Spleen (tissue), 11 donors: ENCODE data around the gene PPP1R14B. TPM values are rescaled to one million over a fixed set of nuclear protein-coding genes. Genes with fewer than 3 reads are reported as not detected.

Experiments used
- DNase-seq: peaks from one replicate; pipeline ENCODE4 v3.0.0-alpha.2; 2020
- H3K27ac ChIP-seq, 8 donors: fragments of 200-600 bp; sonication (generic) in 7 of 8; 1 replicate in 4 of 8; 2 replicates in 4 of 8; pipeline versions ENCODE4 v1.5.0 to v1.8.0; 2016 to 2021; ENCODE audit warnings: inconsistent platforms in 4 of 8, mild to moderate bottlenecking in 4 of 8, moderate library complexity in 1 of 8
- H3K27me3 ChIP-seq, 7 donors: fragments of 200-600 bp; sonication (generic) in 6 of 7; replicated peaks in 1 of 7; 1 replicate in 4 of 7; 2 replicates in 3 of 7; pipeline versions ENCODE4 v1.5.0 to v1.8.0; 2016 to 2021; ENCODE audit warnings: inconsistent platforms in 3 of 7, mild to moderate bottlenecking in 1 of 7
- H3K36me3 ChIP-seq, 6 donors: fragments of 200-600 bp; sonication (generic) in 5 of 6; 1 replicate in 4 of 6; 2 replicates in 2 of 6; pipeline versions ENCODE4 v1.5.0 to v1.8.0; 2016 to 2021; ENCODE audit warnings: inconsistent platforms in 2 of 6
- H3K4me1 ChIP-seq, 6 donors: fragments of 200-600 bp; sonication (generic) in 5 of 6; 1 replicate in 3 of 6; 2 replicates in 3 of 6; pipeline versions ENCODE4 v1.5.0 to v1.8.0; 2016 to 2021; ENCODE audit warnings: inconsistent platforms in 3 of 6
- H3K4me3 ChIP-seq, 8 donors: fragments of 200-600 bp; sonication (generic) in 7 of 8; 1 replicate in 4 of 8; 2 replicates in 4 of 8; pipeline versions ENCODE4 v1.5.0 to v1.8.0; 2016 to 2021; ENCODE audit warnings: inconsistent platforms in 4 of 8, mild to moderate bottlenecking in 4 of 8, moderate library complexity in 2 of 8
- H3K9me3 ChIP-seq, 8 donors: fragments of 200-600 bp; sonication (generic) in 7 of 8; 1 replicate in 4 of 8; 2 replicates in 4 of 8; pipeline versions ENCODE4 v1.5.0 to v1.8.0; 2016 to 2021; ENCODE audit warnings: inconsistent platforms in 4 of 8
- CTCF ChIP-seq, 11 experiments: fragments of 200-600 bp in 7 of 11; fragments of 450-650 bp in 4 of 11; sonication (generic) in 4 of 11; IDR thresholded peaks in 8 of 11; conservative IDR thresholded peaks in 3 of 11; 1 replicate in 7 of 11; 2 replicates in 4 of 11; pipeline versions ENCODE4 v1.4.0 to v1.8.0; 2016 to 2021; ENCODE audit warnings: antibody characterized with exemption in 11 of 11, inconsistent platforms in 4 of 11, mild to moderate bottlenecking in 1 of 11
- POLR2A ChIP-seq, 3 donors: fragments of 450-650 bp; IDR thresholded peaks; one replicate each; pipeline ENCODE4 v1.5.1; 2017; ENCODE audit warnings: antibody characterized with exemption in 3 of 3, mild to moderate bottlenecking in 1 of 3
- POLR2AphosphoS5 ChIP-seq, 3 donors: sonication (generic); formaldehyde crosslinking; IDR thresholded peaks; one replicate each; pipeline ENCODE4 v1.5.1; 2017; ENCODE audit warnings: antibody characterized with exemption in 3 of 3
- WGBS, 5 donors: extraction: QIAGEN DNeasy Blood & Tissue Kit in 3 of 5; methylation state at CpG; one replicate each; pipeline versions ENCODE4 v1.1.5 to v1.1.7; 2013 to 2018; 5-methylcytosine and 5-hydroxymethylcytosine counted together
- intact Hi-C: fragments of 100-400 bp; cut with DNase I; formaldehyde crosslinking; loops from one replicate; pipeline ENCODE4 v1.15.0; 2023; ENCODE audit warnings: low total_unique reads
- polyA plus RNA-seq, 3 donors: library from polyadenylated mRNA; stranded (reverse); fragments of 200-250 nt; gene quantifications; one replicate each; pipeline ENCODE4 v1.2.1, GENCODE V29; 2013
- total RNA-seq, 7 donors: library from RNA; depleted of rRNA in 3 of 7; stranded (reverse); fragments of >200 nt in 3 of 7; fragmentation: NEBNext Ultra II Directional in 4 of 7; extraction: Animal tissue kit (Norgen Biotek cat#: 25700) in 4 of 7; gene quantifications; one replicate each; pipeline versions ENCODE4 v1.1.0 to v1.2.1, GENCODE V29; 2016 to 2021
- donor health status: healthy with polysubstance abuse.
- donor health status: DM: no; HTN: no; CAD: no; lungs with moderate emphysema.
- donor health status: DM: no; HTN: no; CAD: no.
- donor health status: Bipolar disorder and iron deficiency.
- donor health status: healthy.
- donor health status: DM: no; HTN: no; CAD: no.
- donor health status: DM: yes; HTN: yes; CAD: no.

The PPP1R14B gene
- total and polyA plus RNA-seq, 10 donors: 47.6 to 190 (median 83.6) TPM

GRCh38 chr11:64261556-64262080, 14.9 kb upstream of the PPP1R14B start:
- WGBS, 5 donors: 89 to 96% (median 94%) methylated on average over 14 to 18 of the region's 18 CpGs

GRCh38 chr11:64260147-64260708, 13.5 kb upstream of the PPP1R14B start:
- no peak for DNase-seq
- intact Hi-C loops: no loop called here
- Histone ChIP-seq H3K27ac (no peak overlapping the region), H3K9me3 (no peaks in the 10 kb centered on the region), H3K36me3 (peaks cover 0 to 100% (median 71%) of the 10 kb centered on the region in 6 donors), H3K4me1 (peaks cover 0 to 7% (median 2%) of the 10 kb centered on the region in 6 donors), H3K27me3 (no peaks in the 10 kb centered on the region), H3K4me3 (no peak overlapping the region)
- no peak for TF ChIP-seq POLR2A (IDR thresholded peaks at IDR 0.05)
- 89 to 95% (median 91%) methylated on average over 6 of the region's 6 CpGs for WGBS, 5 donors

More at GRCh38 chr11:64261556-64262080, 14.9 kb upstream of the PPP1R14B start:
- H3K4me3 ChIP-seq: no peak overlapping the region
- H3K27ac ChIP-seq: no peak overlapping the region
- TF ChIP-seq POLR2A (IDR thresholded peaks at IDR 0.05): no peak
- no peak for TF ChIP-seq CTCF (IDR thresholded peaks at IDR 0.05 in 8 of 11, conservative IDR thresholded peaks at IDR 0.05 in 3 of 11)
- no peak for TF ChIP-seq POLR2AphosphoS5 (IDR thresholded peaks at IDR 0.05)
- H3K36me3 ChIP-seq: peaks cover 0 to 100% (median 64%) of the 10 kb centered on the region in 6 donors
- H3K9me3 ChIP-seq: no peaks in the 10 kb centered on the region
- no peaks in the 10 kb centered on the region for H3K27me3 ChIP-seq
- no peak for DNase-seq
- H3K4me1 ChIP-seq: peaks cover 0 to 6% (median 2%) of the 10 kb centered on the region in 6 donors
- intact Hi-C loops: no loop called here

GRCh38 chr11:64259533-64260067, 12.9 kb upstream of the PPP1R14B start:
- peaks cover 0 to 10% (median 3%) of the 10 kb centered on the region in 6 donors for H3K4me1 ChIP-seq
- no peak for DNase-seq
- peaks cover 0 to 100% (median 68%) of the 10 kb centered on the region in 6 donors for H3K36me3 ChIP-seq
- no peak overlapping the region for H3K4me3 ChIP-seq
- no peaks in the 10 kb centered on the region for H3K27me3 ChIP-seq
- intact Hi-C loops: no loop called here
- TF ChIP-seq POLR2AphosphoS5 (IDR thresholded peaks at IDR 0.05): no peak
- no peak for TF ChIP-seq CTCF (IDR thresholded peaks at IDR 0.05 in 8 of 11, conservative IDR thresholded peaks at IDR 0.05 in 3 of 11)
- TF ChIP-seq POLR2A (IDR thresholded peaks at IDR 0.05): no peak
- 63 to 84% (median 77%) methylated on average over 4 of the region's 4 CpGs for WGBS, 5 donors
- no peak overlapping the region for H3K27ac ChIP-seq
- no peaks in the 10 kb centered on the region for H3K9me3 ChIP-seq

- H3K36me3 ChIP-seq: peaks cover 0 to 100% (median 65%) of the 10 kb centered on the region in 6 donors
- TF ChIP-seq CTCF (IDR thresholded peaks at IDR 0.05 in 8 of 11, conservative IDR thresholded peaks at IDR 0.05 in 3 of 11): no peak
- no peak for TF ChIP-seq POLR2A (IDR thresholded peaks at IDR 0.05)
- peak in 1 of 3 donors; percentile 7 for TF ChIP-seq POLR2AphosphoS5 (IDR thresholded peaks at IDR 0.05)
- intact Hi-C loops: no loop called here
- no peak overlapping the region for H3K4me3 ChIP-seq
- peaks cover 0 to 16% (median 5%) of the 10 kb centered on the region in 6 donors for H3K4me1 ChIP-seq
- WGBS, 5 donors: 91 to 97% (median 94%) methylated on average over 18 to 32 of the region's 32 CpGs
- no peaks in the 10 kb centered on the region for H3K9me3 ChIP-seq
- peak; percentile 73 for DNase-seq
- H3K27me3 ChIP-seq: no peaks in the 10 kb centered on the region
- H3K27ac ChIP-seq: no peak overlapping the region
These were observed 12.3 kb upstream of the PPP1R14B start for GRCh38 chr11:64258946-64259532.
